Left ventricle myocardium superior (tissue), 1 donor: Measurements from ENCODE around the gene G3BP2. TPM values are rescaled to one million over a fixed set of nuclear protein-coding genes. Genes with fewer than 3 reads are reported as not detected.

ENCODE experiments used
- ATAC-seq: fragments of 200-7000 bp; cut with Tn5 transposase; one replicate; pipeline ENCODE4 v1.9.1; 2020; ENCODE audit warnings: mild to moderate bottlenecking, moderate library complexity
- DNase-seq: peaks from one replicate; pipeline ENCODE4 v3.0.0-alpha.2; 2020
- intact Hi-C: fragments of 100-400 bp; cut with micrococcal nuclease; formaldehyde crosslinking; loops from one replicate; pipeline ENCODE4 v1.11.0; 2022
- total RNA-seq: library from RNA; stranded (reverse); fragmentation: NEBNext Ultra II Directional; extraction: Animal tissue kit (Norgen Biotek cat#: 25700); gene quantifications from one replicate; pipeline ENCODE4 v1.2.1, GENCODE V29; 2021
- donor health status: DM: no; HTN: yes; CAD: no; lungs with severe emphysema.

Gene G3BP2
- total RNA-seq, 1 donor from 2014 or later = 74.1 TPM

GRCh38 chr4:75654905-75655304 is 18.3 kb downstream of the G3BP2 start:
- intact Hi-C loops = no loop called here
- DNase-seq (no peak), ATAC-seq (no peak)

- peak; percentile 44 for ATAC-seq
- no peak for DNase-seq
- intact Hi-C loops = no loop called here
These were observed 19.2 kb downstream of the G3BP2 start for GRCh38 chr4:75653845-75654503.

- intact Hi-C loops = no loop called here
- ATAC-seq (no peak), DNase-seq (no peak)
These were observed 29.1 kb downstream of the G3BP2 start for GRCh38 chr4:75644095-75644494.

- intact Hi-C loops = no loop called here
- DNase-seq (no peak), ATAC-seq (no peak)
These were observed 29.6 kb downstream of the G3BP2 start for GRCh38 chr4:75643651-75644050.

- ATAC-seq (no peak), DNase-seq (no peak)
- intact Hi-C loops = no loop called here
These were observed 34.0 kb downstream of the G3BP2 start for GRCh38 chr4:75639124-75639695.

- DNase-seq = no peak
- intact Hi-C loops = no loop called here
- ATAC-seq = no peak
These were observed 35.4 kb downstream of the G3BP2 start for GRCh38 chr4:75637827-75638226.

- DNase-seq (no peak), ATAC-seq (no peak)
- intact Hi-C loops = no loop called here
These were observed 36.0 kb downstream of the G3BP2 start for GRCh38 chr4:75637176-75637575.

GRCh38 chr4:75634951-75635350 is 38.3 kb downstream of the G3BP2 start:
- intact Hi-C loops = no loop called here
- DNase-seq = no peak
- no peak for ATAC-seq

- ATAC-seq (no peak), DNase-seq (no peak)
- intact Hi-C loops = no loop called here
These were observed 38.9 kb downstream of the G3BP2 start for GRCh38 chr4:75634281-75634680.

GRCh38 chr4:75633846-75634245 is 39.4 kb downstream of the G3BP2 start:
- no peak for DNase-seq
- ATAC-seq = no peak
- intact Hi-C loops = no loop called here

- ATAC-seq (peak; percentile 30), DNase-seq (no peak)
- intact Hi-C loops = no loop called here
These were observed 42.3 kb downstream of the G3BP2 start for GRCh38 chr4:75630937-75631329.

- ATAC-seq (peak; percentile 97), DNase-seq (peak; percentile 90)
- intact Hi-C loops = no loop called here
These were observed 42.9 kb downstream of the G3BP2 start, which contains the start of gene CDKL2 for GRCh38 chr4:75630174-75630936. TSS of gene CDKL2 (minus strand) at chr4:75630528. CDS start at chr4:75625988, 4,540 bp downstream.

GRCh38 chr4:75629239-75629638 is 44.0 kb downstream of the G3BP2 start:
- ATAC-seq = no peak
- DNase-seq = no peak
- intact Hi-C loops = no loop called here

GRCh38 chr4:75623026-75623425 is 50.2 kb downstream of the G3BP2 start:
- intact Hi-C loops = no loop called here
- no peak for ATAC-seq
- DNase-seq = no peak

- ATAC-seq (no peak), DNase-seq (no peak)
- intact Hi-C loops = no loop called here
These were observed 51.5 kb downstream of the G3BP2 start for GRCh38 chr4:75621715-75622114.

- intact Hi-C loops = no loop called here
- ATAC-seq (no peak), DNase-seq (no peak)
These were observed 60.9 kb downstream of the G3BP2 start for GRCh38 chr4:75612306-75612705.

- intact Hi-C loops = no loop called here
- ATAC-seq = no peak
- no peak for DNase-seq
These were observed 67.3 kb downstream of the G3BP2 start for GRCh38 chr4:75605928-75606327.

GRCh38 chr4:75599647-75600046 is 73.6 kb downstream of the G3BP2 start:
- peak; percentile 34 for DNase-seq
- ATAC-seq = peak; percentile 40
- intact Hi-C loops = no loop called here

- intact Hi-C loops = no loop called here
- ATAC-seq (no peak), DNase-seq (no peak)
These were observed 74.8 kb downstream of the G3BP2 start for GRCh38 chr4:75598390-75598789.

- intact Hi-C loops = no loop called here
- no peak for ATAC-seq
- DNase-seq = no peak
These were observed 77.2 kb downstream of the G3BP2 start for GRCh38 chr4:75596061-75596460.

GRCh38 chr4:75593393-75593792 is 79.8 kb downstream of the G3BP2 start:
- DNase-seq (no peak), ATAC-seq (no peak)
- intact Hi-C loops = no loop called here
